ACC112 (cell line): ENCODE results near the gene HJV.
"Not testable (repeated sequence)": the region's sequence is repeated elsewhere in the genome, so short reads cannot be mapped to it uniquely, and the experiment has no call there.

Source experiments
- H2AFZ ChIP-seq: fragments of 200-600 bp; sonication (generic); one replicate; pipeline ENCODE4 v1.6.0; 2017; ENCODE audit warnings: antibody characterized with exemption, low read length; ENCODE audit not compliant: unreplicated experiment
- H3K27ac ChIP-seq: fragments of 200-600 bp; sonication (generic); 2 replicates; pipeline ENCODE4 v1.5.1; 2014; ENCODE audit warnings: low read depth, mild to moderate bottlenecking, antibody characterized with exemption, low read length, moderate library complexity
- H3K27me3 ChIP-seq: fragments of 200-600 bp; sonication (generic); 2 replicates; pipeline ENCODE4 v1.6.1; 2014; ENCODE audit warnings: mild to moderate bottlenecking, antibody characterized with exemption, low read length, moderate library complexity, mixed read lengths; ENCODE audit not compliant: insufficient read depth
- H3K36me3 ChIP-seq: fragments of 200-600 bp; sonication (generic); 2 replicates; pipeline ENCODE4 v1.6.1; 2016; ENCODE audit warnings: mild to moderate bottlenecking, antibody characterized with exemption, low read length, moderate library complexity, mixed read lengths; ENCODE audit not compliant: insufficient read depth
- H3K4me1 ChIP-seq: fragments of 200-600 bp; sonication (generic); one replicate; pipeline ENCODE4 v1.6.1; 2016; ENCODE audit warnings: low read length, mixed read lengths; ENCODE audit not compliant: insufficient read depth, unreplicated experiment, control insufficient read depth
- H3K4me3 ChIP-seq: fragments of 200-600 bp; sonication (generic); 2 replicates; pipeline ENCODE4 v1.5.1; 2014; ENCODE audit warnings: mild to moderate bottlenecking, low read depth, low read length
- H3K79me2 ChIP-seq: fragments of 200-600 bp; sonication (generic); one replicate; pipeline ENCODE4 v1.6.0; 2016; ENCODE audit warnings: low read length; ENCODE audit not compliant: control insufficient read depth, unreplicated experiment, insufficient read depth

The HJV gene

GRCh38 chr1:146036965-146037646 lies 15.6 kb upstream of the HJV start:
- Histone ChIP-seq H3K27me3 (no peaks in the 10 kb centered on the region), H3K79me2 (no peaks in the 10 kb centered on the region), H2AFZ (peak overlapping the region; percentile 81), H3K4me1 (peaks cover 9% of the 10 kb centered on the region), H3K4me3 (peak overlapping the region; percentile 89), H3K27ac (peak overlapping the region; percentile 66), H3K36me3 (no peaks in the 10 kb centered on the region)

- no peaks in the 10 kb centered on the region for H3K79me2 ChIP-seq
- peak overlapping the region; percentile 45 for H2AFZ ChIP-seq
- peaks cover 9% of the 10 kb centered on the region for H3K4me1 ChIP-seq
- no peaks in the 10 kb centered on the region for H3K36me3 ChIP-seq
- H3K27me3 ChIP-seq = no peaks in the 10 kb centered on the region
- peak overlapping the region; percentile 89 for H3K4me3 ChIP-seq
- no peak overlapping the region for H3K27ac ChIP-seq
These were observed 14.9 kb upstream of the HJV start for GRCh38 chr1:146036241-146036964.

GRCh38 chr1:146035048-146035423 lies 13.5 kb upstream of the HJV start:
- H3K79me2 ChIP-seq = no peaks in the 10 kb centered on the region
- H2AFZ ChIP-seq = peak overlapping the region; percentile 83
- peak overlapping the region; percentile 52 for H3K4me3 ChIP-seq
- no peaks in the 10 kb centered on the region for H3K27me3 ChIP-seq
- H3K36me3 ChIP-seq = no peaks in the 10 kb centered on the region
- H3K4me1 ChIP-seq = peaks cover 9% of the 10 kb centered on the region
- peak overlapping the region; percentile 46 for H3K27ac ChIP-seq

GRCh38 chr1:146032631-146033219 lies 11.2 kb upstream of the HJV start:
- Histone ChIP-seq H3K4me3 (no peak overlapping the region), H3K27me3 (no peaks in the 10 kb centered on the region), H3K27ac (no peak overlapping the region), H3K36me3 (no peaks in the 10 kb centered on the region), H2AFZ (peak overlapping the region; percentile 76), H3K4me1 (peaks cover 9% of the 10 kb centered on the region), H3K79me2 (no peaks in the 10 kb centered on the region)

- Histone ChIP-seq H2AFZ (no peak overlapping the region), H3K79me2 (no peaks in the 10 kb centered on the region), H3K27ac (no peak overlapping the region), H3K27me3 (no peaks in the 10 kb centered on the region), H3K36me3 (no peaks in the 10 kb centered on the region), H3K4me3 (no peak overlapping the region), H3K4me1 (peaks cover 7% of the 10 kb centered on the region)
These were observed 9.9 kb upstream of the HJV start for GRCh38 chr1:146031476-146031875.

GRCh38 chr1:146029117-146029516 lies 7.6 kb upstream of the HJV start:
- no peaks in the 10 kb centered on the region for H3K36me3 ChIP-seq
- no peaks in the 10 kb centered on the region for H3K4me1 ChIP-seq
- H2AFZ ChIP-seq = no peak overlapping the region
- no peaks in the 10 kb centered on the region for H3K27me3 ChIP-seq
- no peaks in the 10 kb centered on the region for H3K79me2 ChIP-seq
- H3K27ac ChIP-seq = no peak overlapping the region
- no peak overlapping the region for H3K4me3 ChIP-seq

GRCh38 chr1:146026650-146027049 lies 5.1 kb upstream of the HJV start:
- H3K79me2 ChIP-seq, H3K4me1 ChIP-seq, H3K4me3 ChIP-seq, H3K36me3 ChIP-seq, H2AFZ ChIP-seq, H3K27me3 ChIP-seq, H3K27ac ChIP-seq: not testable (repeated sequence)

GRCh38 chr1:146025787-146026495 lies 4.4 kb upstream of the HJV start:
- not testable (repeated sequence) for H3K27ac ChIP-seq, H2AFZ ChIP-seq, H3K79me2 ChIP-seq, H3K4me1 ChIP-seq, H3K4me3 ChIP-seq, H3K36me3 ChIP-seq
- peaks cover 14% of the 10 kb centered on the region for H3K27me3 ChIP-seq

- Histone ChIP-seq H3K27ac (no peak overlapping the region), H3K4me1 (no peaks in the 10 kb centered on the region), H3K36me3 (no peaks in the 10 kb centered on the region), H3K79me2 (no peaks in the 10 kb centered on the region), H3K4me3 (no peak overlapping the region), H2AFZ (no peak overlapping the region), H3K27me3 (peaks cover 46% of the 10 kb centered on the region)
These were observed 1.0 kb upstream of the HJV start for GRCh38 chr1:146022403-146023127.

GRCh38 chr1:146021050-146021445 lies 487 bp downstream of the HJV start:
- no peak overlapping the region for H3K27ac ChIP-seq
- no peak overlapping the region for H3K4me3 ChIP-seq
- H2AFZ ChIP-seq = no peak overlapping the region
- H3K27me3 ChIP-seq = peaks cover 46% of the 10 kb centered on the region
- H3K4me1 ChIP-seq = no peaks in the 10 kb centered on the region
- no peaks in the 10 kb centered on the region for H3K79me2 ChIP-seq
- no peaks in the 10 kb centered on the region for H3K36me3 ChIP-seq
